Sigmoid colon (tissue), 7 donors: ENCODE data around the gene MAPRE3. TPM values are rescaled to one million over a fixed set of nuclear protein-coding genes. Genes with fewer than 3 reads are reported as not detected.

ENCODE experiments used
- polyA plus RNA-seq, 3 donors: library from polyadenylated mRNA; stranded (reverse); fragments of 200-250 nt; gene quantifications; one replicate each; pipeline ENCODE4 v1.2.3, GENCODE V29; 2013
- total RNA-seq, 4 donors: library from RNA; depleted of rRNA; stranded (reverse); fragments of >200 nt; gene quantifications; one replicate each; pipeline ENCODE4 v1.1.0, GENCODE V29; 2016
- donor health status: healthy with polysubstance abuse.
- donor health status: Bipolar disorder and iron deficiency.
- donor health status: healthy.

MAPRE3 gene
- total and polyA plus RNA-seq, 7 donors: 5.1 to 73.3 (median 15.6) TPM

Other genes with a start within 250 kb of the MAPRE3 start
- 10 to 100 TPM; 19.6 to 27.4 (median 25.8) TPM for gene SLC35F6, start 206.4 kb upstream of the MAPRE3 start, total RNA-seq
- 10 to 100 TPM in 1 of 3 donors, 1 to 10 TPM in 2; 4.2 to 23.1 (median 7.4) TPM for gene SLC35F6, start 206.4 kb upstream of the MAPRE3 start, polyA plus RNA-seq
- gene CENPA, start 184.6 kb upstream of the MAPRE3 start, total RNA-seq: not detected
- 10 to 100 TPM in 1 of 3 donors, 1 to 10 TPM in 2; 1.2 to 11.6 (median 3.2) TPM for gene CENPA, start 184.6 kb upstream of the MAPRE3 start, polyA plus RNA-seq
- 1 to 10 TPM in 2 of 4 donors, under 1 TPM in 2; 0.16 to 1.9 (median 1.0) TPM for gene DPYSL5, start 122.5 kb upstream of the MAPRE3 start, total RNA-seq
- gene DPYSL5, start 122.5 kb upstream of the MAPRE3 start, polyA plus RNA-seq: under 1 TPM in 1 of 3 donors, not detected in 2; 0.74 TPM
- 10 to 100 TPM; 26.4 to 39.4 (median 35.0) TPM for gene TMEM214, start 62.3 kb downstream of the MAPRE3 start, total RNA-seq
- 10 to 100 TPM; 16.0 to 65.7 (median 16.2) TPM for gene TMEM214, start 62.3 kb downstream of the MAPRE3 start, polyA plus RNA-seq
- gene AGBL5, start 81.0 kb downstream of the MAPRE3 start, total RNA-seq: 10 to 100 TPM; 16.8 to 23.3 (median 18.1) TPM
- gene AGBL5, start 81.0 kb downstream of the MAPRE3 start, polyA plus RNA-seq: 10 to 100 TPM; 12.4 to 16.2 (median 13.4) TPM
- 100 to 1,000 TPM; 244 to 428 (median 382) TPM for gene OST4, start 101.0 kb downstream of the MAPRE3 start, total RNA-seq
- 100 to 1,000 TPM; 366 to 688 (median 635) TPM for gene OST4, start 101.0 kb downstream of the MAPRE3 start, polyA plus RNA-seq
- 100 to 1,000 TPM; 156 to 350 (median 279) TPM for gene EMILIN1, start 108.0 kb downstream of the MAPRE3 start, total RNA-seq
- gene EMILIN1, start 108.0 kb downstream of the MAPRE3 start, polyA plus RNA-seq: 10 to 100 TPM in 1 of 3 donors, 1 to 10 TPM in 2; 4.8 to 50.9 (median 5.3) TPM
- 1 to 10 TPM; 1.6 to 5.3 (median 3.8) TPM for gene KHK, start 116.1 kb downstream of the MAPRE3 start, total RNA-seq
- 10 to 100 TPM in 1 of 3 donors, 1 to 10 TPM in 2; 2.4 to 12.7 (median 6.7) TPM for gene KHK, start 116.1 kb downstream of the MAPRE3 start, polyA plus RNA-seq
- gene CGREF1, start 148.5 kb downstream of the MAPRE3 start, total RNA-seq: 1 to 10 TPM in 2 of 4 donors, under 1 TPM in 2; 0.68 to 1.4 (median 0.97) TPM
- 1 to 10 TPM in 1 of 3 donors, not detected in 2; 2.6 TPM for gene CGREF1, start 148.5 kb downstream of the MAPRE3 start, polyA plus RNA-seq
- gene ABHD1, start 153.2 kb downstream of the MAPRE3 start, total RNA-seq: not detected
- under 1 TPM in 1 of 3 donors, not detected in 2; 0.15 TPM for gene ABHD1, start 153.2 kb downstream of the MAPRE3 start, polyA plus RNA-seq
- 10 to 100 TPM; 47.6 to 58.5 (median 51.6) TPM for gene PREB, start 164.0 kb downstream of the MAPRE3 start, total RNA-seq
- gene PREB, start 164.0 kb downstream of the MAPRE3 start, polyA plus RNA-seq: 10 to 100 TPM; 28.2 to 50.1 (median 41.8) TPM
- gene PRR30, start 168.8 kb downstream of the MAPRE3 start, total RNA-seq: not detected
- not detected for gene PRR30, start 168.8 kb downstream of the MAPRE3 start, polyA plus RNA-seq
- not detected for gene TCF23, start 178.4 kb downstream of the MAPRE3 start, total RNA-seq
- gene TCF23, start 178.4 kb downstream of the MAPRE3 start, polyA plus RNA-seq: under 1 TPM in 1 of 3 donors, not detected in 2; 0.03 TPM
- gene ATRAID, start 241.4 kb downstream of the MAPRE3 start, total RNA-seq: 100 to 1,000 TPM; 128 to 226 (median 159) TPM
- 10 to 100 TPM; 58.5 to 99.7 (median 73.9) TPM for gene ATRAID, start 241.4 kb downstream of the MAPRE3 start, polyA plus RNA-seq
- 10 to 100 TPM in 3 of 4 donors, 1 to 10 TPM in 1; 7.2 to 15.5 (median 12.9) TPM for gene SLC5A6, start 241.6 kb downstream of the MAPRE3 start, total RNA-seq
- gene SLC5A6, start 241.6 kb downstream of the MAPRE3 start, polyA plus RNA-seq: 10 to 100 TPM in 1 of 3 donors, 1 to 10 TPM in 2; 2.4 to 26.7 (median 3.5) TPM
- gene CAD, start 246.7 kb downstream of the MAPRE3 start, total RNA-seq: 10 to 100 TPM in 3 of 4 donors, 1 to 10 TPM in 1; 9.1 to 25.2 (median 17.1) TPM
- 10 to 100 TPM in 1 of 3 donors, 1 to 10 TPM in 2; 1.8 to 27.4 (median 3.0) TPM for gene CAD, start 246.7 kb downstream of the MAPRE3 start, polyA plus RNA-seq